SKM-1 (cell line): ENCODE results near the gene VAV1.
A peak's percentile ranks its signal among the peaks of the same experiment; 100 is the strongest.
"Not testable (repeated sequence)": the region's sequence is repeated elsewhere in the genome, so short reads cannot be mapped to it uniquely, and the experiment has no call there.

Source experiments
- DNase-seq: peaks from one replicate; lab custom pipeline; 2025; ENCODE audit not compliant: unreplicated experiment; lab: John Stamatoyannopoulos, UW

The VAV1 gene

GRCh38 chr19:6812612-6813011 is 40.1 kb downstream of the VAV1 start:
- DNase-seq = no peak

GRCh38 chr19:6813659-6814058 is 41.2 kb downstream of the VAV1 start:
- no peak for DNase-seq

- no peak for DNase-seq
Observed at GRCh38 chr19:6817179-6817578, 44.7 kb downstream of the VAV1 start.

GRCh38 chr19:6818246-6818645 is 45.7 kb downstream of the VAV1 start:
- DNase-seq = no peak

GRCh38 chr19:6819323-6819722 is 46.8 kb downstream of the VAV1 start:
- DNase-seq = no peak

GRCh38 chr19:6820237-6820636 is 47.7 kb downstream of the VAV1 start:
- no peak for DNase-seq

GRCh38 chr19:6821639-6822310 is 49.3 kb downstream of the VAV1 start:
- DNase-seq = no peak

GRCh38 chr19:6822311-6822670 is 49.8 kb downstream of the VAV1 start:
- DNase-seq = no peak

GRCh38 chr19:6825076-6825774 is 52.7 kb downstream of the VAV1 start:
- no peak for DNase-seq

- DNase-seq = no peak
Observed at GRCh38 chr19:6826281-6826920, 53.9 kb downstream of the VAV1 start.

GRCh38 chr19:6828306-6828697 is 55.8 kb downstream of the VAV1 start:
- no peak for DNase-seq

GRCh38 chr19:6828698-6829633 is 56.5 kb downstream of the VAV1 start:
- peak; percentile 78 for DNase-seq

GRCh38 chr19:6829829-6830228 is 57.3 kb downstream of the VAV1 start:
- not testable (repeated sequence) for DNase-seq

- not testable (repeated sequence) for DNase-seq
Observed at GRCh38 chr19:6831084-6831483, 58.6 kb downstream of the VAV1 start.

- DNase-seq = no peak
Observed at GRCh38 chr19:6832412-6832811, 59.9 kb downstream of the VAV1 start.

GRCh38 chr19:6833166-6833790 is 60.8 kb downstream of the VAV1 start:
- DNase-seq = no peak

- no peak for DNase-seq
Observed at GRCh38 chr19:6834433-6834832, 61.9 kb downstream of the VAV1 start.

GRCh38 chr19:6835501-6835900 is 63.0 kb downstream of the VAV1 start:
- no peak for DNase-seq

- DNase-seq = no peak
Observed at GRCh38 chr19:6837525-6837924, 65.0 kb downstream of the VAV1 start.

- DNase-seq = no peak
Observed at GRCh38 chr19:6838062-6838655, 65.7 kb downstream of the VAV1 start.
